ENCODE data around the gene RTP5.
A peak's percentile ranks its signal among the peaks of the same experiment; 100 is the strongest.

RTP5 gene

GRCh38 chr2:241843321-241844065, 26.0 kb upstream of the RTP5 start:
- no peak for DNase-seq (ENCODE audit: low read depth in 2 of 2)

DNA sequence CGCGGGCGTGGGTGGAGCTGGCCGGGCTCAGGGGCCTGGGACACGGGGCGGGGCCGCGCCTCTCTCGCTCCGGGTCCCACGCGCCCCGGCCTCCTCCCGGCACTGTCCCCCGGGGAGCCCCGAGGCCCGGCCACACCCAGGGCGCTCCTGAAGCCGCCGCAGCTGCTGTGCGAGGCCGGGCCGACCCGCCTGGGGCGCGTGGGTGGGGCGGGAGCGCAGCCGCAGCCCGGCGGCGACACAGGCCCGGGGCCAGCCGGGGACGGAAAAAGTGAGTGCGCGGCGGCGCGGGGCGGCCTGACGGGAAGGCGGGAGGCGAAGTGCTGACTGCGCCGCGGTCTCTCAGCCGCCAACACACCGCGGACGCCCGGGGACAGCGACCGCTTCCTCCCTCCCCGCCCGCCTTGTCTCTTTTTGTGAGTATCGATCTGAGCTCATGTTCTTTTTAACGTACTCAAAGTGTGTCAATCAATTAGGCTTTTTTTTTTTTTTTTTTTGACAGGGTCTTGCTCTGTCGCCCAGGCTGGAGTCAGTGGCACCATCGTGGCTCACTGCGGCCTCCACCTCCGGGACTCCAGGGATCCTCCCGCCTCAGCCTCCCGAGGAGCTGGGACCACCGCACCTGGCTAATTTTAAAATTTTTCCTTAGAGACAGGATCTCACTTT, 25.3 kb upstream of the RTP5 start:
- peak; percentile 72 to 87 for DNase-seq (ENCODE audit: low read depth in 2 of 2)

- no peak for DNase-seq (ENCODE audit: low read depth in 2 of 2)
These were observed 24.5 kb upstream of the RTP5 start for GRCh38 chr2:241844831-241845578.

GRCh38 chr2:241846406-241846805, 23.1 kb upstream of the RTP5 start:
- DNase-seq (ENCODE audit: low read depth in 2 of 2), result no peak

DNA sequence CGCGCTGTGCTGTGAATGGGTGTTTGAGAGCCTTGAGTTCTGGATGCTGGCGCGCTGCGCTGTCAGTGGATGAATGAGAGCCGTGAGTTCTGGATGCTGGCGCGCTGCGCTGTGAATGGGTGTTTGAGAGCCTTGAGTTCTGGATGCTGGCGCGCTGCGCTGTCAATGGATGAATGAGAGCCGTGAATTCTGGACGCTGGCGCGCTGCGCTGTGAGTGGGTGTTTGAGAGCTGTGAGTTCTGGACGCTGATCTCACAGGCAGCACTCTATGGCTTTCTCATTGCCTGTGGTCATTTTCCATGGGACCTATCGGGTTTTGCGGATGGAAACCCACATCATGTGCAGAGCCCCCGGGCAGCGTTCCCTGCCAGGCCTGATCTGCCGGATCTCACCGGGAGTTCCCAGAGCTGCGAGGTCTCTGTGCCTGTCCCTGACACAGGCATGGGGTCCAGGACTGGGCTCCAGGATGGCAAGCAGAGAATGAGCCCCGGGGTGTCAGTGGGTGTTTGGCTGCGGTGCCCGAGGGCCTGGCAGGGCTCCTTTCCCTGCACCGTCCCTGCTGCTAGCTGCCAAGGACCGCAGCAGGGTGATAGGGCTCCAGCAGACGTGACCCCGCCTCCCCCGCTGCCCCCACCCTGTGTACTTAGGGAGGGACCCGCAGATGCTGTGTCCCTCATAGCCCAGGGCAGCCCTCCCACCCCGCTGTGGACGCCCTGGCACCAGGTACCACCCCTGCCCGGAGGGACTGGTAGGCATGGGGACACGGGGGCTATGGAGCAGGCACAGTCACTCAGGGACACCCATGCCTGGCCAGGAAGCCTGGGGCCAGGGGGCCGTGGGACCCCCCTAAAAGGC, 20.5 kb upstream of the RTP5 start:
- no peak for DNase-seq (ENCODE audit: low read depth in 2 of 2)

- no peak for DNase-seq (ENCODE audit: low read depth in 2 of 2)
These were observed 19.6 kb upstream of the RTP5 start for GRCh38 chr2:241849616-241850543.

- no peak for DNase-seq (ENCODE audit: low read depth in 2 of 2)
These were observed 18.8 kb upstream of the RTP5 start for GRCh38 chr2:241850544-241851324.

- no peak for DNase-seq (ENCODE audit: low read depth in 2 of 2)
These were observed 18.0 kb upstream of the RTP5 start for GRCh38 chr2:241851325-241852115.

DNA sequence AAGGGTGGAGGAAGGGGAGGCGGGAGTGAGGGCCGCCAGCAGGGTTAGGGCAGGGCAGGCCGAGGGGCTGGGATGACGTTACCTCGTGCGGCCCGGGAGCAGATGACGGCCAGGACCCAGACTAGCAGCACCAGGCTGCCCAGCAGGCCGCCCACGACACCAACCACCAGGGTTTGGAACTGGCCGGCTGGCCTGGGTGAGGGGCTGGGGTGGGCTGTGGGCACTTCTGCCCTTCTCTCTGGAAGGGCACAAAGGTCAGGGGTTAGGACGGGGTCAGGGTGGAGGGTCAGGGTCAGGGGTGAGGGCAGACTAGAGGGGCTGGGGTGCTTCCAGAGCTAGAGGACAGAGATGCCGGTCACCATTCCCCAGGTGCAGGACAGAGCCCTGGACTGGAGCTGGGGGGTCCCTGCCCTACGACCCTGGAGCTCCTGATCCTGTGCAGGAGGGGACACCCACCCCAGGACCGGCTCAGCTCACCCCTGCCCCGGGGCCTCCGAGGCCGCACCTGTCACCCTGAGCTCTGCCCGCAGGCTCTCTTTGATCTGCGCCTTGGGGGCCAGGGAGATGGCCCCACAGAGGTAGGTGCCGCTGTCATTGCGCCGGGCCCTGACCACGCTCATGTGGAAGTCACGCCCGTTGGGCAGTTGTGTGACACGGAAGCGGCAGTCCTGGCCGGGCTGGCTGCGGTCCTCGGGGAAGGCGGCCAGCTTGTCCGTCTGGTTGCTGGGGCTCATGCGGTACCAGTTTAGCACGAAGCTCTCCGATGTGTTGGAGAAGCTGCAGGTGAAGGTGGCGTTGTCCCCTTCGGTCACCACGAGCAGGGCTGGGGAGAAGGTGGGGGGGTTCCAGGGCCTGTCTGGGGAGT, 17.2 kb upstream of the RTP5 start:
- no peak for DNase-seq (ENCODE audit: low read depth in 2 of 2)

DNA sequence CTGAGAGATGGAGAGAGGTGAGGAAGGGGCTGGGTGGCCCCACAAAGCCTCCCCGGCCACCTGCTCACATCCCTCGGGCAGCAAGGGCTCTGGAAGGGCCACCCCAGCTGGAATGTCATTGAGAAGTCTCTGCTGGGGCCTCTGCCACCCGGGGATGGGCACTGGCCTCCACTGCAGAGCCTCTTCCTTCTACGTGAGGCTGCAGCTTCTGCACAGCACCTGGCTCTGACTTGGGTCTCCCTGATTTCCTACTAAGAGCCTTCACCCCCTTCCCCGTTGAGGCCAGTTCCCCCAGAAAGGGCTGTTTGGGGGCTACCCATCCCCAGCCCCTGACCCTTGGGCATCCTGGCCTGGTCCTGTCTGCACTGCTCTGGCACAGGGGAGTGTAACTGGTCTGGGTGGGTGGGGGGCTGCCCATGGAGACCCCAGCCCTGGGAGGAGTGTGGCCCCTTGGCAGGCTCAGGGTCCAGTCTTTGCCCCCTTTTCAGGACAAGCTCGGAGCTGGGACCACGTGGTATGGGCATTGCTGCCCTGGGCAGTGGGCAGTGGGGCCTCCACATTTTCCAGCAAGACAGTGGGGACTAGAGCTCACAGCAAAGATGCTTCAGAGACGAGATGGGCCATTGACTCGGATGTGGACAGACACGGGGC, 16.4 kb upstream of the RTP5 start:
- no peak for DNase-seq (ENCODE audit: low read depth in 2 of 2)

DNA sequence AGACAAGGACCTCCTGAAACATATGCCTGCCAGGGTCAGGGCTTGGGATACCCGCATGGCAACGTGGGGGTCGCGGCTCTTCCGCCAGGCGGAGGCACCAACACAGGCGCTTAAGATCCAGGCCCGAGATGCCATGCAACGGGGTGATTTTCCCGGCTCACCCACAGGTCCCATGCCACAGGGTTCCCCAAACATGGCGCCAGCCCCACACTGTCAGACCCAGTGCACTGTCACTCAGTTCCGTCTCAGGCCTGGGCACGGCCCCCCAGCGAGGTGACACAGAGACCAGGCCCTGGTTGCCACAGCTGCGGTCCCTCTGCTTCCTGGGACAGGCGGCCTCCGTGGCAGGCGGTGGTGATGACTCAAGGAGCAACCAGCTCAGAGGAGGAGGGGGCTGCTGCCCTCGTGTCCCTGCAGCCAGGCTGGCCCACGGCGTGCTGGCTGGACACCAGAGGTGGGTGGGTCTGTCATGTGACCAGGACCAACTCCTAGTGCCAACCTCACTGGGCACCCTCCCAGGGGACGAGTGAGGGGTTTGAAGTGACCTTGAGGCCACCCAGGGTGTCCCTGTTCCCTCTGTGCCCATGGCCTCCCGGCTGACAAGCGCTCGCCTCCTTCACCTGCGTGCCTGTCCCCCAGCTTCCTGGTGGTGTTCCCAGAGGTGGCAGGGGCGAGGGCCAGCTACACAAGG, 15.7 kb upstream of the RTP5 start:
- DNase-seq (ENCODE audit: low read depth in 2 of 2), result no peak

- no peak for DNase-seq (ENCODE audit: low read depth in 2 of 2)
These were observed 14.9 kb upstream of the RTP5 start for GRCh38 chr2:241854342-241855244.

GRCh38 chr2:241855245-241855887, 14.2 kb upstream of the RTP5 start:
- no peak for DNase-seq (ENCODE audit: low read depth in 2 of 2)

DNA sequence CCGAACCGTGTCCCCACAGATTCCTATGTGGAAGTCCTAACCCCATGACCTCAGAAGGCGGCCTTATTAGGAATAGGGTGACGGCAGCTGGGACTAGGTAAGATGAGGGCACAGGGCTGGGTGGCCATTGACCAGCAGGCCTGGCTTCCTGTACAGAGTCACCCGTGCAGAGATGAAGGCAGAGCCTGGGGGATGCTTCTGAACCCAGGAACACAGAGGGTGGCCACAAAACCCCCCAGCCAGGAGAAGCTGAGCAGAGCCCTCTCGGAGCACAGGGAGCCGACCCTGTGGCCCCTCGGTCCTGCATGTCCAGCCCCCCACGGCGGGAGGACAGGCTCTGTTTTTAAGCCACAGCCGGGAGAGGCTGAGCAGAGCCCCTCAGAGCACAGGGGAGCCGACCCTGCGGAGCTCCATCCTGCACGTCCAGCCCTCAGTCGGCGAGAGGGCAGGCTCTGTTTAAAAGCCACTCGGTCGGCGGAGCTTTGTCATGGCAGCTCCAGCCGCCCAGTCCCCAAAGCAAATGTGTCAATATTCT, 13.6 kb upstream of the RTP5 start:
- no peak for DNase-seq (ENCODE audit: low read depth in 2 of 2)

DNA sequence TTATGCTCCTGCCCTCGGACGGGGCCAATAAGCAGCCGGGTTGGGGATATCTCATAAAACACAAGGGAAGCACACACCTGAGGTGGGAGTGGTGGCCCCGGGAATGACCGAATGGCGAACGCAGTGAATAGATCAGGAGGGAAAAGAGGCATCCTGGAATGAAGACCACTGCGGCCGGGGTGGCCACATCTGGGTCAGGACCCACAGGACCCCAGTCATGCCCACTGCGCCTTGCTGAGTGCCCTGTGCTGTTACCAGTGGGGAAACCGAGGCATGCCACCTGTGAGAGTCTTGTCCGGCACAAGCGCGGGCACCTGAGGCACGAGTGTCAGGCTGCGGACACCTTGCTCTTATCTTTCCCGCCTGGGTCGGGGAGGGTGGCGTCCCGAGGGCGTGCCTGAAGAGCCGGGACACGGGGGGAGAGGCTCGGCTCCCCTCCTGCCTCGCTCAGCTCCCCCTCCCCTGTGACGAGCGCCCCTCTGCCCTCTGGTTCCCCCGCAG, 12.4 kb upstream of the RTP5 start:
- no peak for DNase-seq (ENCODE audit: low read depth in 2 of 2)
